Breast epithelium (tissue), 4 donors: ENCODE results near the gene KSR2. TPM values are rescaled to one million over a fixed set of nuclear protein-coding genes. Genes with fewer than 3 reads are reported as not detected.

ENCODE experiments used
- DNase-seq, 2 donors: peaks; one replicate each; pipeline ENCODE4 v3.0.0-alpha.2; 2019; ENCODE audit warnings: low spot score in 2 of 2
- H3K27ac ChIP-seq, 2 donors: fragments of 200-600 bp; sonication (generic) in 1 of 2; one replicate each; pipeline ENCODE4 v1.5.1; 2016 to 2019; ENCODE audit warnings: mild to moderate bottlenecking in 1 of 2
- H3K27me3 ChIP-seq, 2 donors: fragments of 200-600 bp; sonication (generic) in 1 of 2; one replicate each; pipeline versions ENCODE4 v1.5.1 to v1.6.0; 2017 to 2019; ENCODE audit warnings: control low read depth in 1 of 2, mild to moderate bottlenecking in 1 of 2
- H3K36me3 ChIP-seq: fragments of 200-600 bp; one replicate; pipeline ENCODE4 v1.5.1; 2019
- H3K4me1 ChIP-seq, 2 donors: fragments of 200-600 bp; sonication (generic); one replicate each; pipeline ENCODE4 v1.5.1; 2016 to 2019; ENCODE audit warnings: control low read depth in 1 of 2
- H3K4me3 ChIP-seq, 3 donors: fragments of 200-600 bp; sonication (generic); 1 replicate in 2 of 3; 2 replicates in 1 of 3; pipeline ENCODE4 v1.5.1; 2016 to 2019; ENCODE audit warnings: mild to moderate bottlenecking in 3 of 3, moderate library complexity in 2 of 3
- H3K9me3 ChIP-seq, 2 donors: fragments of 200-600 bp; sonication (generic) in 1 of 2; one replicate each; pipeline ENCODE4 v1.5.1; 2016 to 2019; ENCODE audit warnings: control low read depth in 1 of 2
- CTCF ChIP-seq, 3 donors: fragments of 450-650 bp; IDR thresholded peaks; one replicate each; pipeline ENCODE4 v1.5.1; 2016 to 2017; ENCODE audit warnings: antibody characterized with exemption in 3 of 3, mild to moderate bottlenecking in 3 of 3, moderate library complexity in 3 of 3
- POLR2A ChIP-seq: fragments of 450-650 bp; IDR thresholded peaks from one replicate; pipeline ENCODE4 v1.6.1; 2016; ENCODE audit warnings: antibody characterized with exemption, mild to moderate bottlenecking, moderate library complexity
- POLR2AphosphoS5 ChIP-seq, 3 donors: sonication (generic); formaldehyde crosslinking; IDR thresholded peaks; one replicate each; pipeline ENCODE4 v1.6.1; 2017; ENCODE audit warnings: antibody characterized with exemption in 3 of 3
- intact Hi-C: fragments of 100-400 bp; cut with DNase I; formaldehyde crosslinking; loops from one replicate; pipeline ENCODE4 v1.15.1; 2023; ENCODE audit warnings: low total_unique reads
- total RNA-seq, 3 donors: library from RNA; depleted of rRNA; stranded (reverse); fragments of >200 nt; gene quantifications; one replicate each; pipeline ENCODE4 v1.1.0, GENCODE V29; 2016

KSR2 gene
- total RNA-seq, 3 donors from 2014 or later = under 0.01 to 1.9 (median 0.33) TPM

- TF ChIP-seq POLR2A (no peak), POLR2AphosphoS5 (IDR thresholded peaks at IDR 0.05) (no peak), CTCF (IDR thresholded peaks at IDR 0.05) (no peak)
- H3K4me3 ChIP-seq = no peak overlapping the region
- H3K27me3 ChIP-seq = no peaks in the 10 kb centered on the region
- DNase-seq = no peak
- H3K36me3 ChIP-seq = no peaks in the 10 kb centered on the region
- H3K9me3 ChIP-seq = peaks cover 0 to 5% of the 10 kb centered on the region in 2 donors
- intact Hi-C loops = no loop called here
- no peak overlapping the region for H3K27ac ChIP-seq
- H3K4me1 ChIP-seq = no peaks in the 10 kb centered on the region
Observed at GRCh38 chr12:117470804-117471203, 498.0 kb downstream of the KSR2 start.

GRCh38 chr12:117469883-117470483 is 498.8 kb downstream of the KSR2 start:
- TF ChIP-seq POLR2AphosphoS5 (IDR thresholded peaks at IDR 0.05) (no peak), POLR2A (no peak)
- Histone ChIP-seq H3K4me3 (no peak overlapping the region), H3K4me1 (no peaks in the 10 kb centered on the region), H3K27me3 (no peaks in the 10 kb centered on the region), H3K36me3 (no peaks in the 10 kb centered on the region), H3K27ac (no peak overlapping the region), H3K9me3 (peaks cover 0 to 5% of the 10 kb centered on the region in 2 donors)
- DNase-seq = no peak
- intact Hi-C loops = loop anchor here (5.0 kb wide), 1 partner anchor 1858 kb away; no protein-coding TSS in a partner anchor

- no peak for DNase-seq
- H3K27ac ChIP-seq = no peak overlapping the region
- H3K9me3 ChIP-seq = peaks cover 0 to 5% of the 10 kb centered on the region in 2 donors
- intact Hi-C loops = loop anchor here (5.0 kb wide), 1 partner anchor 1856 kb away; no protein-coding TSS in a partner anchor
- TF ChIP-seq POLR2AphosphoS5 (IDR thresholded peaks at IDR 0.05) = no peak
- no peak for TF ChIP-seq POLR2A
- TF ChIP-seq CTCF (IDR thresholded peaks at IDR 0.05) = no peak
- H3K27me3 ChIP-seq = no peaks in the 10 kb centered on the region
- H3K4me1 ChIP-seq = no peaks in the 10 kb centered on the region
- H3K4me3 ChIP-seq = no peak overlapping the region
- no peaks in the 10 kb centered on the region for H3K36me3 ChIP-seq
Observed at GRCh38 chr12:117468016-117468415, 500.8 kb downstream of the KSR2 start.

- intact Hi-C loops = loop anchor here (5.0 kb wide), 1 partner anchor 1855 kb away; no protein-coding TSS in a partner anchor
- no peak for DNase-seq
- peaks cover 0 to 5% of the 10 kb centered on the region in 2 donors for H3K9me3 ChIP-seq
- no peak overlapping the region for H3K4me3 ChIP-seq
- no peaks in the 10 kb centered on the region for H3K4me1 ChIP-seq
- no peak for TF ChIP-seq POLR2A
- no peak for TF ChIP-seq POLR2AphosphoS5 (IDR thresholded peaks at IDR 0.05)
- TF ChIP-seq CTCF (IDR thresholded peaks at IDR 0.05) = no peak
- H3K36me3 ChIP-seq = no peaks in the 10 kb centered on the region
- no peaks in the 10 kb centered on the region for H3K27me3 ChIP-seq
- no peak overlapping the region for H3K27ac ChIP-seq
Observed at GRCh38 chr12:117467588-117467987, 501.2 kb downstream of the KSR2 start.

GRCh38 chr12:117466677-117467362 is 502.0 kb downstream of the KSR2 start:
- H3K4me1 ChIP-seq = no peaks in the 10 kb centered on the region
- H3K36me3 ChIP-seq = no peaks in the 10 kb centered on the region
- peaks cover 0 to 5% of the 10 kb centered on the region in 2 donors for H3K9me3 ChIP-seq
- DNase-seq = no peak
- no peaks in the 10 kb centered on the region for H3K27me3 ChIP-seq
- intact Hi-C loops = loop anchor here (5.0 kb wide), 1 partner anchor 1855 kb away; no protein-coding TSS in a partner anchor
- no peak overlapping the region for H3K27ac ChIP-seq
- TF ChIP-seq CTCF (IDR thresholded peaks at IDR 0.05) = no peak
- H3K4me3 ChIP-seq = no peak overlapping the region
